Stimulated activated CD8-positive, alpha-beta memory T cell treated with anti-CD3 and anti-CD28 coated beads, Interleukin-12 subunit alpha, Interleukin-12 subunit beta, amount 100 ng/mL, for 1 hour (primary cell): ENCODE measurements around the gene FAM237A.

Experiments
- DNase-seq: peaks from one replicate; pipeline ENCODE4 v3.0.0-alpha.2; 2020; ENCODE audit warnings: low read depth

FAM237A gene

GRCh38 chr2:206642075-206643025, at the start of gene FAM237A:
TSS of gene FAM237A (plus strand) at chr2:206642487. CDS start at chr2:206644237, 1,750 bp downstream.
- DNase-seq: no peak

GRCh38 chr2:206597717-206598218, 44.5 kb upstream of the FAM237A start:
- DNase-seq: no peak

GRCh38 chr2:206603243-206603642, 39.0 kb upstream of the FAM237A start:
- no peak for DNase-seq

GRCh38 chr2:206610451-206610850, 31.8 kb upstream of the FAM237A start:
- DNase-seq: no peak

GRCh38 chr2:206611191-206611590, 31.1 kb upstream of the FAM237A start:
- DNase-seq: no peak

GRCh38 chr2:206611736-206612135, 30.6 kb upstream of the FAM237A start:
- no peak for DNase-seq

- no peak for DNase-seq
Measured at GRCh38 chr2:206614811-206615210, 27.5 kb upstream of the FAM237A start.

GRCh38 chr2:206615417-206616089, 26.7 kb upstream of the FAM237A start:
- no peak for DNase-seq

- DNase-seq: no peak
Measured at GRCh38 chr2:206616151-206616550, 26.1 kb upstream of the FAM237A start.

- no peak for DNase-seq
Measured at GRCh38 chr2:206619011-206619410, 23.3 kb upstream of the FAM237A start.

- DNase-seq: no peak
Measured at GRCh38 chr2:206626108-206626507, 16.2 kb upstream of the FAM237A start.

- DNase-seq: no peak
Measured at GRCh38 chr2:206627632-206628031, 14.7 kb upstream of the FAM237A start.

GRCh38 chr2:206631340-206631739, 10.9 kb upstream of the FAM237A start:
- no peak for DNase-seq

GRCh38 chr2:206635015-206635414, 7.3 kb upstream of the FAM237A start:
- no peak for DNase-seq

GRCh38 chr2:206639636-206640035, 2.7 kb upstream of the FAM237A start:
- DNase-seq: no peak

- no peak for DNase-seq
Measured at GRCh38 chr2:206641226-206641625, 1.1 kb upstream of the FAM237A start.

- no peak for DNase-seq
Measured at GRCh38 chr2:206647985-206648384, 5.7 kb downstream of the FAM237A start.

GRCh38 chr2:206657087-206657486, 14.8 kb downstream of the FAM237A start:
- DNase-seq: no peak

- DNase-seq: no peak
Measured at GRCh38 chr2:206665251-206665650, 23.0 kb downstream of the FAM237A start.

- no peak for DNase-seq
Measured at GRCh38 chr2:206670531-206671319, 28.4 kb downstream of the FAM237A start.

GRCh38 chr2:206683546-206683945, 41.3 kb downstream of the FAM237A start:
- DNase-seq: no peak

- DNase-seq: no peak
Measured at GRCh38 chr2:206688453-206688852, 46.2 kb downstream of the FAM237A start.
